MM.1S (cell line): ENCODE results near the gene INO80.

Experiments used
- DNase-seq: peaks from one replicate; pipeline ENCODE4 v3.0.0-alpha.2; 2015
- H2AFZ ChIP-seq: fragments of 300-600 bp; sonication (generic); 2 replicates; pipeline ENCODE4 v1.6.0; 2016; ENCODE audit warnings: antibody characterized with exemption, low read length
- H3F3A ChIP-seq: fragments of 300-600 bp; sonication (generic); 2 replicates; pipeline ENCODE4 v1.6.1; 2016; ENCODE audit warnings: mild to moderate bottlenecking, antibody characterized with exemption, low read length, moderate library complexity, mixed read lengths; ENCODE audit not compliant: insufficient read depth
- H3K27ac ChIP-seq: fragments of 300-600 bp; sonication (generic); 2 replicates; pipeline ENCODE4 v1.5.1; 2016; ENCODE audit warnings: mild to moderate bottlenecking, low read length
- H3K27me3 ChIP-seq: fragments of 300-600 bp; sonication (generic); replicated peaks from 2 replicates; pipeline ENCODE4 v1.6.0; 2016; ENCODE audit warnings: low read length; ENCODE audit not compliant: insufficient read depth
- H3K36me3 ChIP-seq: fragments of 300-600 bp; sonication (generic); replicated peaks from 2 replicates; pipeline ENCODE4 v1.6.1; 2016; ENCODE audit warnings: mild to moderate bottlenecking, low read length, mixed read lengths; ENCODE audit not compliant: insufficient read depth
- H3K4me1 ChIP-seq: fragments of 300-600 bp; sonication (generic); 2 replicates; pipeline ENCODE4 v1.6.1; 2016; ENCODE audit warnings: low read length, mixed read lengths
- H3K4me2 ChIP-seq: fragments of 300-600 bp; sonication (generic); 2 replicates; pipeline ENCODE4 v1.6.0; 2016; ENCODE audit warnings: low read depth, low read length
- H3K4me3 ChIP-seq: fragments of 300-600 bp; sonication (generic); 2 replicates; pipeline ENCODE4 v1.5.1; 2016; ENCODE audit warnings: low read length, mixed read lengths
- H3K79me2 ChIP-seq: fragments of 300-600 bp; sonication (generic); 2 replicates; pipeline ENCODE4 v1.6.1; 2016; ENCODE audit warnings: mixed run types, low read length, mixed read lengths
- H3K9ac ChIP-seq: fragments of 300-600 bp; sonication (generic); 2 replicates; pipeline ENCODE4 v1.6.1; 2016; ENCODE audit warnings: low read length, mixed read lengths
- H3K9me2 ChIP-seq: fragments of 300-600 bp; sonication (generic); replicated peaks from 2 replicates; pipeline ENCODE4 v1.6.1; 2016; ENCODE audit warnings: mild to moderate bottlenecking, low read length, mixed read lengths; ENCODE audit not compliant: insufficient read depth
- H3K9me3 ChIP-seq: fragments of 300-600 bp; sonication (generic); replicated peaks from 2 replicates; pipeline ENCODE4 v1.6.1; 2016; ENCODE audit warnings: mild to moderate bottlenecking, low read length, mixed read lengths; ENCODE audit not compliant: insufficient read depth
- H4K20me1 ChIP-seq: fragments of 300-600 bp; sonication (generic); 2 replicates; pipeline ENCODE4 v1.6.1; 2016; ENCODE audit warnings: mild to moderate bottlenecking, low read length, moderate library complexity, mixed read lengths; ENCODE audit not compliant: insufficient read depth
- CTCF ChIP-seq: fragments of 300-600 bp; sonication (generic); IDR thresholded peaks from 2 replicates; pipeline ENCODE4 v1.5.1; 2016; ENCODE audit warnings: antibody characterized with exemption, low read length, mixed read lengths
- EZH2 ChIP-seq: fragments of 300-600 bp; sonication (generic); optimal IDR thresholded peaks from 2 replicates; pipeline ENCODE3; 2017; ENCODE audit warnings: low read depth, mild to moderate bottlenecking, antibody characterized with exemption, low read length, mixed read lengths
- EZH2phosphoT487 ChIP-seq: fragments of 300-600 bp; sonication (generic); IDR thresholded peaks from 2 replicates; pipeline ENCODE4 v1.6.1; 2018; ENCODE audit warnings: antibody characterized with exemption, low read length

The INO80 gene

GRCh38 chr15:41125931-41126642, 10.0 kb upstream of the INO80 start:
- H2AFZ ChIP-seq: no peak overlapping the region
- H3K36me3 ChIP-seq: no peaks in the 10 kb centered on the region
- H3K27ac ChIP-seq: no peak overlapping the region
- no peaks in the 10 kb centered on the region for H3K27me3 ChIP-seq
- no peak overlapping the region for H3K4me3 ChIP-seq
- no peaks in the 10 kb centered on the region for H3K4me1 ChIP-seq
- no peak overlapping the region for H3K4me2 ChIP-seq
- H3K9ac ChIP-seq: no peak overlapping the region
- H3K9me2 ChIP-seq: no peaks in the 10 kb centered on the region
- no peak for TF ChIP-seq EZH2phosphoT487
- no peak for TF ChIP-seq EZH2
- no peaks in the 10 kb centered on the region for H4K20me1 ChIP-seq
- H3F3A ChIP-seq: no peaks in the 10 kb centered on the region
- no peak for DNase-seq
- H3K79me2 ChIP-seq: no peaks in the 10 kb centered on the region
- no peaks in the 10 kb centered on the region for H3K9me3 ChIP-seq

GRCh38 chr15:41125063-41125669, 9.1 kb upstream of the INO80 start:
- H3K36me3 ChIP-seq: no peaks in the 10 kb centered on the region
- no peak overlapping the region for H3K9ac ChIP-seq
- H2AFZ ChIP-seq: no peak overlapping the region
- no peaks in the 10 kb centered on the region for H3K27me3 ChIP-seq
- H4K20me1 ChIP-seq: no peaks in the 10 kb centered on the region
- H3K4me2 ChIP-seq: no peak overlapping the region
- H3K4me3 ChIP-seq: no peak overlapping the region
- no peaks in the 10 kb centered on the region for H3K4me1 ChIP-seq
- no peaks in the 10 kb centered on the region for H3F3A ChIP-seq
- H3K27ac ChIP-seq: no peak overlapping the region
- TF ChIP-seq CTCF: no peak
- TF ChIP-seq EZH2: no peak
- TF ChIP-seq EZH2phosphoT487: no peak
- no peaks in the 10 kb centered on the region for H3K9me2 ChIP-seq
- no peaks in the 10 kb centered on the region for H3K9me3 ChIP-seq
- DNase-seq: no peak
- H3K79me2 ChIP-seq: no peaks in the 10 kb centered on the region

GRCh38 chr15:41124058-41124457, 8.0 kb upstream of the INO80 start:
- H3K4me2 ChIP-seq: no peak overlapping the region

More at GRCh38 chr15:41124058-41124457, 8.0 kb upstream of the INO80 start:
- Histone ChIP-seq H3K4me1 (no peaks in the 10 kb centered on the region), H3K9me2 (no peaks in the 10 kb centered on the region), H3F3A (no peaks in the 10 kb centered on the region), H3K4me3 (no peak overlapping the region), H3K79me2 (no peaks in the 10 kb centered on the region), H2AFZ (no peak overlapping the region), H3K36me3 (no peaks in the 10 kb centered on the region), H3K9ac (no peak overlapping the region), H3K27me3 (no peaks in the 10 kb centered on the region), H4K20me1 (no peaks in the 10 kb centered on the region), H3K27ac (no peak overlapping the region), H3K9me3 (no peaks in the 10 kb centered on the region)
- TF ChIP-seq CTCF: no peak
- TF ChIP-seq EZH2: no peak
- no peak for DNase-seq
